Measurements from ENCODE around the gene FYCO1.

GRCh38 chr3:46024131-46024530, 28.5 kb upstream of the FYCO1 start:
- TF ChIP-seq POLR2AphosphoS5 (IDR thresholded peaks at IDR 0.05; ENCODE audit: borderline replicate concordance, low read depth, low read length) (no peak), EZH2 (IDR thresholded peaks at IDR 0.05) (no peak), FOXP2 (optimal IDR thresholded peaks at IDR 0.05; ENCODE audit: control extremely low read depth, extremely low read length, insufficient read depth) (no peak)

All from SK-N-MC (cell line).